HG03460 (cell line): Measurements from ENCODE around the gene KRT38.
"Not testable (repeated sequence)": the region's sequence is repeated elsewhere in the genome, so short reads cannot be mapped to it uniquely, and the experiment has no call there.

Source experiments
- ATAC-seq: cut with Tn5 transposase; IDR thresholded peaks from one replicate; pipeline ENCODE4 v1.9.1; 2021; ENCODE audit not compliant: unreplicated experiment

The KRT38 gene

DNA sequence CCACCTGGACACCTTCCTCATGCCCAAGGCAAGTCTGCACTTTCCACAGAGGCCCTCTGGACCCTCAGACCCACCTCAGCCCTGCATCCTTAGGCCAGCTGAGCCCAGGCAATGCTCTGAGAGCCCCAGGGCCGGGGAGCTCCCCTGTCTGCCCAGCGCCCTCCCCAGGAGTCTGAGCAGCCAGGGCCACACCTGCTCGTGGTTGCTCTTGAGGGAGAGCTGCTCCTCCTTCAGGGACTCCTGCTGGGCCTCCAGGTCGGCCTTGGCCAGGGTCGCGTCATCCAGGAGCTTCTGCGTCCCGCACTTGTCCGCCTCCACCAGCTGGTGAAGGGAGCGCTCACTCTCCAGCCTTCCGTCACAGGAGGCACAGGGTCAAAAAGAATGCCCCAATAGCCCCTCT, 18.2 kb downstream of the KRT38 start:
- ATAC-seq = not testable (repeated sequence)

DNA sequence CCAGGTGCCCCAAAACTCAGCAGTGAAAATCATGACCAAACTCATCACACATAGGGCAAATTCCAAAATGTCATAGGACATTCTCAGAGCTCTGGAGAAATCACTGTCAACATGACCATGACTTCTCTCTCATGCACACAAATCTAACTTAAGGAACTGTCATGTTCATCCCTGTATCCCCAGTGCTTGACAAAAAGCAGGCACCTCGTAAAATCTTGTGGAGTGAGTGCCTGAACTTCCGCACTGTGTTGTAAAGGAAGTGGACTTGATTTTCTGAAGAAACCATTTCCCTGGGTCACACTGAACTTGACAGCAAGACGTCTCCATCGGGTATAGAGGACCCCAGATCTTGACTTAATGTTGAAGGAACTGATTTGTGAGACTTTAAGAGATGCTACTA, 19.2 kb downstream of the KRT38 start:
- ATAC-seq = no peak

DNA sequence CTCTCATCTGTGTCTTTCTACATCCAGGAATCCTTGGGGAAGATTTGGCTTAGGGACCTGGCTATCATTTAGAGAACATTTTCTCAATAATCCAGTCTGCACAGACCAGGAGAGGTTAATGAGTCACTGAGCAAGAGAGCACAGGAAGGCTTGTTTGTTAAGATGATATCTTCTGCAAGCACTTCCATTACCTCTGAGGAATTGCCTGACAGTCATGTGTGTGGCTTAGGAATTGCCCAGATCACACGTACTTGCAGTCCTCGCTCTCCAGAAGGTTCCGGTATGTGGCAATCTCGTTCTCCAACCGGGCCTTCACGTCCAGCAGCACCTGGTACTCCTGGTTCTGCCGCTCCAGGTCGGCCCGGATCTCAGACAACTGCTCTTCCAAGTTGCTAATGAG, 19.7 kb downstream of the KRT38 start:
- ATAC-seq = no peak

DNA sequence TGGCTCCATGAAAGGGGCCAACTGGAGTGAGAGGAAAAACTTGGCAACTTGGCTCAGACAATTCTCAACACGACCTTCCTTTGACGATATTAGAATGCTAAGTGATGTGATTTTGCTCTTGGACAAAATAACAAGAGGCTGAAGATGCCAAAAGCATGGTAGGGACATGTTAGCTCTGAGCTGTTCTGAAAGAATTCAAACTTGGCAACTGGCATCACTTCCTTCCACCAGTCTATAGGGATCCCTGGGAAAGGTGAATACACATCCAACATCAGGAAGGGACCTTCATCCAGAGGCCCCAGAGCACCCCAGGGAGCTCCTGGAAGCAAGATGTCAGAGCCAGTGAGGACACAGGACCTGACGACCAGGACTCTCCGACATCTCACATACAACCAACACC, 20.6 kb downstream of the KRT38 start:
- no peak for ATAC-seq

DNA sequence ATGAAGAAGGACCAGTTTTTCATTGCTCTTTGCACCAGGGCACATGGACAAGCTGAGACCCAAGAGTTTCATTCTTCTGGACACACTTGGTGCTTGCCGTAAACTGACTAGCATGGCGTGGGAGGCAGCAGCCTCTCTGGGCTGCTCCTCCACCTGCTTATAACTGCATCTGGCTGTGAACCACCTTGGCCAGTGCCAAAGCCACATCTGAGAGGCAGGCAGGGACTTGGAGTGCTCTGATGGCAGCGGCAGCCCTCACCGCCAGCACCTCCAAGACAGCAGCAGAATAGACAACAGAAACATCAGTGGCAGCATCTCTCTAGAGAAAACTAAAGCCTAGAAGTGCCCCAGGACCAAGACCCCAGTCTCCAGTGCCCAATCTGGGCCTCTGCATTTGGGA, 21.1 kb downstream of the KRT38 start:
- no peak for ATAC-seq

DNA sequence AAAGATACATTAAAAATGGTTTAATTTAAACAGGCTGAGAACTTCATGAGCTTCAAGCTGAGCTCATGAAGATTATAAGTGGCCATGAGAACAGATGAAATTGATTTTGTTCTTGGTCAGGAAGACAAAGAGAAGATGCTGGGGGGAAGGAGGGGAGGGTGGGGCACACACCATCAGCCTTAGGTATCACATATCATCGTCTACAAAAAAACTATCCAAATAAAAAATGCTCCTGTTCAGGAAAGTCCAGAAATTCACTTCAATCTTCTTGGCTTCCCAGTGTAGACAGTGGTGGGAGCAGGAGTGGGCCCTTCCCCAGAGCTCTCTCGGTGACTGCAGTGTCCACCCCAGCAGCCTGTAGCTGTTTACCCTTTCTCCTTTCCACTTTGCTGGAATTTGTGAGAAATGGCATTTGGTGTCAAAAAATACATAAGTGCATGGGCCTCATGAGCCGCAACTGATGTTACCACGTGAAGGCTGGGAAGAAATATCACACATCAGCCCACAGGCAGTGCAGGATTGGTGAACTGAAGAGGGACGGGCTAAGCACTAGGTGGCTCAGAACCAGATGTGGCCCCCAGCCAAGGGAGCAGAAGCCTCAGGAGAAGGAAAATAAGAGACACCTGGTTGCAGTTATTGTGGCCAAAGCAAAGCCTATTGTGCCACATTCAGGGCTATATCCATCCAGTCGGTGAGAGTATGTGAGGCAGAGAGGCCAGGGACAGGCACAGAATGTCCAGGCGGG, 22.5 kb downstream of the KRT38 start:
- ATAC-seq = no peak

DNA sequence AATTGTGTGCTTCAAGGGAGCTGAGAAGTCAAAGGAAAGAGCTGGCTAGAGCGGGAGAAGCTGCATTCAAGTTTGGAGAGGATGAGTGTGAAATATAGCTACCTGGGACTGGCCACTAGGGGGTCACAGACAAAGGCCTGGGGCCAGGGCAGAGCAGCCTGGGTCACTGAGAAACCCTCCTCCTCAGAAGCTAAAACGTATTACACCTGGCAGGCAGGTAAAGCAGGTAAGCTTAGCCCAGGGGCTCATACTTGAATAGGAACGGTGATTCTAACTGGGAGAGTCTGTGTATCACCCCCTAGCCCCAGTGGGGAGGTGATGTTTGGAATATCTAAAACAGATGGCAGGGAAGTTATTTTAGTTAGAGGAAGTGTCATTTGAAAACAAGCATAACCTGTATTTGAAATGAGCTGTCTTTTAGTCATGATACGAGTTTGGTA, 23.2 kb downstream of the KRT38 start:
- no peak for ATAC-seq

DNA sequence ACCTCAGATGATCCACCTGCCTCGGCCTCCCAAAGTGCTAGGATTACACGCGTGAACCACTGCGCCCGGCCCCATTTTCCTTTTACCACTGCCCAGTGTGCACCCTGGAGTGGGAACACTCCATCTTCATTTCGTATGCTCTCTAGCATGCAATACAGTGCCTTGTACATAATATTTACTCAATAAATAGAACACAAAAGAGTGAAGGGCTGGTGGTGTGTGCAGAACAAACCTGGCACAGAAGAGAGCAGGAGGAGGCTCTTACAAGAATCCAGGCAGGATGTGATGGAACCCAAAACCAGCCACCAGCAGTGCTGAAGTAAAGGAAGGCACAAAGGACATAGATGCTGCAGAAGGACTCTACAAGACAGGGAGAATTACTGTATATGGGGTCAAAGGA, 23.7 kb downstream of the KRT38 start:
- no peak for ATAC-seq

DNA sequence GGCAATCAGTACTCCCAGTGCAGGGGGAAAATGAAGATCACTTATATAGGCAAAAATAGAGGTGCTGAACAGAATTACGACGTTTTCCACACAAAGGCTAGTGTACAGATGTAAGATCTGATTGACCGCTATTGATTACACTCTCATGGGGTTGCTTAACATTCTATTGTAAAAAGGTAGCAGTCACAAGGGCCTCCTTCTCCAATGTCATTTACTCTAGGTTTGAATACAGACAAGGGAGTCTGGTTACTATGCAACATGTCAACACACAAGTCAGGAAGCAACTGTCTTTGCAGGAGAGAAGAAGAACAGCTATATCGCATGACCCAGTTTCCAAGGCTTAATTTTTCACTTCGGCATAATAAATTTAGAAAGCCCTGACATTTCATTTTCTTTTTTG, 24.3 kb downstream of the KRT38 start:
- ATAC-seq = no peak

DNA sequence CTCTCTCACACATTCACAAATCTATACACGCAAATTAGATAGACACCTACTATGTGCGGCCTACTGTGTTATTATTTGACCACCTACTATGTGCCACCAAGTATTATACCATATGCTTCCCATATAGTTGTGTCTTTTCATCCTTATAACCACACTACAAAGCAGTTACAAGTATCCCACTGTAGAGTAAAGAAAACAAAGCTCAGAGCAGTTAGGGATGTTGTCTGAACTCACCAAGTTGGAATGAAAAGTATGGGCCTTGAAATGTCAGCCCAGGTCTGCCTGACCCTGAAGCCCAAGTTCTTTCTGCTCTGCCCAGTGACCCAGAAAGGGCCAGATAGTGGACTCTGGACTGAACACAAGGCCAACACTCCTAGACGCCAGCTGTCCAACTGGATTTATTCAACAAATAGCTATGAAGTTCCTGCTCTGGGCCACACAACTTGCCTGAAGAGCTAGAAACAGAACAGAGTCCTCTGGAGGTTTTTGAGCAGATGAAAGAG, 24.9 kb downstream of the KRT38 start:
- ATAC-seq = no peak

DNA sequence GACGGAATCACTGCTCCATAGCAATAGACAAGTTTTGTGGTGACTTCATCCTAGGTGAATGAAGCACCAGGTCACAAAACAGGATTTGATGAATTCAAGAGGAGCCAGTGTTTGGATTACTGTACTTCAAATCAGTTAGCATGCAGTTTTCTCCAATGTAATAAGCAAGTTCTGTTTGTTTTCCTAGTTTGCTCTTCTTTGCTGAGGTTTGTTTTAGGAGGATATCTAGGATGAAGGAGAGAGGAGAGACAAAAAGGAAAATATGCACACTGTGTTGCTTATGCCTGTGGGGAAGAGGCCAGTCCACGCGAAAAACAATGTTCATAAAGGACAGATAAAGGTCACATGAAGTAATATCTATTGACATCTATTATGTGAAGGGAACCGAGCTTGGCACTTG, 25.4 kb downstream of the KRT38 start:
- no peak for ATAC-seq

DNA sequence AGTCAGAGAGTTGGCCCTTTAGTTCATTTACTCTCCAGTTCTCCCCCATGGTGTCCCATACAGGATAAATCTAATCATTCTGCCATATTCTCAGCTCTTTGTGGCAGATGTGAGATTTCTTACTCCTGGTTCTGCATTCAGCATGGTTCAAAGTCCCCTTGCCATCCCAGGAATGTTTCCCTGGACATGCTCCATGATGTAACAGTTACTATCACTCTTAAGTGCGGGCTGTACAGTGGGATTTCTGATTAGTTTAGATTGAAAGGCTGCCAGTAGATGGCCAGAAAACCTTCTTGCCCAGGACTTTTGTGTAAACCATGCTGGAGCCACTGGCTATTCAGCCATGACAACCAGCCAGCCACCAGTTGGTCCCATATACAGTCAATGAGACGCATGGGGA, 26.8 kb downstream of the KRT38 start:
- ATAC-seq = no peak

DNA sequence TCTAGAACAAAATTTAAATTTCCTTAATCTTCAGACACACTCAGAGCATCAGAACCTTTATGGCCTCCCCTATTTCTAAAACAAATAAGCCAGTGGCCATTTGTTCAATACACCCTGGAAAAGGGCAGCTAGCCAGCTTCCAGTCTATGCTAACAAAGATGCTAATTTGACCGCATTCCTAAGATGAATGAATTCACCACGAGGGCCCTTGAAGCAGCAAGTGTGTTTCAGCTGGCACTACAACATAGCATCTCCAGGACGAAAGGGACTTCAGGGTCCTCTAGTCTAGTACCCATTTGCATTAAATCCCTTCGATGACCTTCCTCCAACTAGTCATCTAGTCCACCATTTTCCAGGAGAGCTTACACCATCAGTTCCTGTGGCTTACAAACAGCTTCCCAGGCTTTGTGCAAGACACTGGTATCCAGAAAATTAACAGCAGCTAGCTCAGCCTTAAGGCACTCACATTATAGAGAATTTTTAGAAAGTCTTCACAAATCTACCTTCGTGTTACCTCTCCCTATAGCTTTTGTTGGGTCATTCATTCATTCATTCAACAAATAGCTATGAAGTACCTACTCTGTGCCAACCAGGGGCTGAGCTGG, 27.3 kb downstream of the KRT38 start:
- no peak for ATAC-seq

DNA sequence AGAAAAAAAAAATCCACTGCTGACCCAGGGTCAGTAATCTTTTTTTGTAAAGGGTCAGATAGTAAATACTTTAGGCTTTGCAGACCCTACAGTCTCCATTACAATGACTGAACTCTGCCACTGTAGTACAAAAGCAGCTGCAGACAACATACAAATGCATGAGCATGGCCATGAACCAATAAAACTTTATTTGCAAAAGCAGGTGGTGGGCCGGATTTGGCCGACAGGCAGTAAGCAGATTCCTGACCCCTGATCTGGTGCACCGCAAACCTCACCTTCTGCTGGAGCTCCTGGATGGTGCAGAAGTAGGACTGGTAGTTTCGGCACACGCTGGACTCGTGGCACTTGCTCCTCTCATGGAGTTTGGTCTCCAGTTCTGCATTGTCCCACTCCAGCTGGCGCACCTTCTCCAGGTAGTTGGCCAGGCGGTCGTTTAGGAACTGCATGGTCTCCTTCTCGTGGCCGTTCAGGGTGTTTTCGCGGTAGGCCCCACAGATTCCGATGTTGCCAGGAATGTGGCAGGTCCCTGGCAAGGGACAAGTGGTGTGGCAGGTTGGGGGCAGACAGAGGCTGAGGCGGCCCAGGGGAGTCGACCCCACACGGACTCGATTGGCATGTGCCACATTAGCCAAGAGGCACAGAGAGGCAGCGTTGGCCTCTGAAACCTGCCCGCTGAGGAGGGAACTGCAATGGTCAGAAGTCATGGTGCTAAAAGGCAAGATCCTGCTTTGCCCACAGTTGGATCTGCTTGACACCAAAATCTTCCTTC, 29.5 kb downstream of the KRT38 start:
- no peak for ATAC-seq

DNA sequence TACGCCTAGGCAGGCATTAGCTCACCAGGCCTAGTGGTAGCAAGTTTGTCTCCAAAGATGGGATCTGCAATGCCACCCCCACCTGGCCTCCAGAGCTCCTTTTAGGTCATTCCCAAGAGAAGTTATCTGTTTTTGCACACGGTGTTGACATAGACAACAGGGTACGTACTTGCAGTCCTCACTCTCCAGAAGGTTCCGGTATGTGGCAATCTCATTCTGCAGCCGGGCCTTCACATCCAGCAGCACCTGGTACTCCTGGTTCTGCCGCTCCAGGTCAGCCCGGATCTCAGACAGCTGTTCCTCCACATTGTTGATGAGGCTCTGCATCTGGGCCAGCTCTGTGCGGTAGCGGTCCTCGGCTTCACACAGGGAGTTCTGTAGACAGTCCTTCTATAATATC, 33.6 kb downstream of the KRT38 start:
- no peak for ATAC-seq

DNA sequence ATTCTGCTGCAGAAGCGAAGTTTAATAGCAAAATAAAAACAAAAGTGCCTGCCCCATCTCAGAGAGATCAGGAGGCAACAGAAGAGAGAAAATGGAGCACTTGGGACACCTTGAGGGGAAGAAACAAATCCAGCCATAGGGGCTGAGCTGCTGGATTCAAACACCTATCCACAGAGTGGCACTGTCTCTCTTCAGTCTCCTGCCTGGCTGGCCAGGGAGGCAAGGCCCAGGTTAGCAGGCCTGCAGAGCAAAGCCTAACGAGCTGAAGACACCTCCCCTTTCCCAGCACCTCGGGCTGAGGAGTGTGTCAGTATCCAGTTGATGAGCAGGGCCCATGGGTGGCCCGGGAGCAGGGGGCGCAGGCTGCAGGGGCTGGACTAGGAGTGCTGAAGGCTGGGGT, 34.6 kb downstream of the KRT38 start:
- no peak for ATAC-seq

DNA sequence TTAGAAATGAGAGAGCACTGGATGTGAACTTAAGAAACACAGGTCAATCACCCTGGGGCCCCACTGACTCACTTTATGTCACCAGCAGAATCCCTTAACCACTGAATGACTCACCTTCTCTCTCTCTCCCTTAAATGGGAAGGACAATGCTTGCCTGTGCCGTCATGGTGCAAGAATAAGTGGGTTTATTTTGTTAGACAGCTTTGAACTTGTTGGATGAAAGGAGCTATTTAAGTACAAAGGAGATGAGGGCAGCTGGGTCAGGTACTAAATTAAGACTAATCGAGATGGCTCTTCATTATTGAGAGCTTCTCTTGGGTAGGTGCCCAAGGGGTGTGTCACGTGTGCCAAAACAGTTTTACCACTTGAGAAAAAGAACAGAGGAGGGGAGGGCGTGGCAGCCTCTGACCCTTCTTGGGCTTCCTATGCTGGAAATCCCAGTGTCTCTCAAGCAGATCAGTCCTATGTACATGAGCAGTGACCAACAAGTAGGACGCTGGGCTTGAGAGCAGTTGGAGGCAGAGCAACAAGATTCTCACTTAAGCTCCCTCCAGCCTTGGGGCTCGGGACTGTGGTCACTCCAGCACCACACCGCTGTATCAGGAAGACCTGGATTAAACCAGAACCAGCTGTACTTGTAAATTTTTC, 36.6 kb downstream of the KRT38 start:
- ATAC-seq = no peak

DNA sequence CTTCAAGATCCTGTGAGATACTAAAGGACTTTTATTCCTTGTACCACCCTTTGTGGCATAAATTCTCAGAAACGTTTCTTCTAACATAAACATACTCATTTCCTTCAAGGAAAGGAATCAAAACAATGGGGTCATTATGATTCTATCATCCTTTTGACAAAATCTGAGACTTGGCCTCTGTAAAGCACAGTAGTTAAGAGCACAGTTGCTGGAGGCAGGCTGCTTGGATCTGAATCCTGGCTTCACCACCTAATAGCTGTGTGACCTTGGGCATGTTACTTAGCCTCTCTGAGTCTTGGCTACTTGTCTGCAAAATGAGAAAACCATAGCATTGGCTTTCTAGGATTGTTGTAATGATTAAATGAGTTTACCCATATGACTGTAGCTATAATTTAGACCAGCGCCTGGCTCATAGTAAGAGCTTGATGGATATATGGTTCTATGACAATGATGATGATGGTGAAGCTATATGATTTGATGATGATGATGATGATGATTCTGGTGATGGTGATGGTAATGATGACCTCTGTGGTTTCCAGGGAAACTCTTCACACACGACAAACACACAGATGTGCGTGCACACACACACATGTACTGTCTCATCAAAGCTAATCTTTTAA, 37.3 kb downstream of the KRT38 start:
- no peak for ATAC-seq

DNA sequence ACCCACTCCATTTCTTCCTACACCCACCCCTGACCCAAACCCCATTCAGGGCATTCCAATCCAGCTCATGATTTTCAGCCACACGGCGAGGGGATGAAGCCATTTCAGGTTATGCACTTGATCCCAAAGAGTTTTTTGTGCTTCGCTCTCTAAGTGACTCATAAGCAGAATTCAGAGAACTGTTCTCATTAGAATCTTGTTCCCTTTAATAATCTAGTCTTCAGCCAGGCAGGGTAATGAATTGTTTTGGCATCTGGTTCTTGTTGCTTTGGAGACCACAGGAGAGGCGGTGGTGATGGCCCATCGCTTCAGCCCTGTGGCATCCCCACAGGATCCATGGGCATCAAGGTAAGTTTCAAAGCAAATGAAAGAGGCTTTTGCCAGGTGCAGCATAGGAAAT, 38.6 kb downstream of the KRT38 start:
- no peak for ATAC-seq

DNA sequence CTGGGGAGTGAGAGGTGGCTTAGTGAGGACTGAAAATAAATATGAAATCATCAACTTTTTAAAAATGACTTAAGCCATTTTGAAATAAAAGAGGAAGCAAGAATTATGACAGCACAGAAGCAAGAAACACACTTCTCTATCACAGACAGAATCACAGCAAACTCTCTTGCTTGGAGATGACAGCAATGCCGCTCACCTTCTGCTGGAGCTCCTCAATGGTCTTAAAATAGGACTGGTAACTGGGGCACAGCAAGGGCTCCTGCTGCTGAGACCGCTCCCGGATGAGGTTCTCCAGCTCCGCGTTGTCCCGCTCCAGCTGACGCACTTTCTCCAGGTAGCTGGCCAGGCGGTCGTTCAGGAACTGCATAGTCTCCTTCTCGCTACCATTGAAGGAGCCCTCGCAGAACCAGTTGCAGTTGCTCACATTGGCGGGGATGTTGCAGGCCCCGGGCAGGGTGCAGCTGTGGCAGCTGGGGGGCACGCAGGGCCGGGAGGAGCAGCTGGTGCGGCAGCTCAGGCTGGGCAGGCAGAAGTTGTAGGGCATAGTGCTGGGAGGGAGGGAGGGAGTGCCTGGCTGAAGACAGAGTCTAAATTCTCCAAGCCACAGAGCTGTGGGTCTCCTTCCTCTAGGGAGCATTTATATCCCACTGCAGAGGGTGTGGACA, 43.7 kb downstream of the KRT38 start, which contains the start of gene KRT31:
TSS of gene KRT31 (minus strand) at position 613 of the 665 bp plus-strand sequence. CDS start at position 544, 69 bp downstream.
- ATAC-seq = no peak
